DOHH2 (cell line): ENCODE measurements around the gene MYPN.

Experiments
- H3F3A ChIP-seq: fragments of 200-600 bp; sonication (generic), shearing (Covaris generic); 2 replicates; pipeline ENCODE4 v1.6.0; 2016; ENCODE audit warnings: antibody characterized with exemption, mild to moderate bottlenecking; ENCODE audit not compliant: control insufficient read depth, insufficient read depth
- H3K27ac ChIP-seq: fragments of 200-600 bp; sonication (generic); 2 replicates; pipeline ENCODE4 v1.5.1; 2014; ENCODE audit warnings: low read depth, mild to moderate bottlenecking, low read length, moderate library complexity
- H3K27me3 ChIP-seq: fragments of 200-600 bp; sonication (generic); 2 replicates; pipeline ENCODE4 v1.6.1; 2014; ENCODE audit warnings: mild to moderate bottlenecking, low read length, mixed read lengths; ENCODE audit not compliant: control insufficient read depth
- H3K36me3 ChIP-seq: fragments of 200-600 bp; sonication (generic); 2 replicates; pipeline ENCODE4 v1.6.1; 2014; ENCODE audit warnings: mild to moderate bottlenecking, low read length, moderate library complexity, mixed read lengths; ENCODE audit not compliant: control insufficient read depth
- H3K4me1 ChIP-seq: fragments of 200-600 bp; sonication (generic); 2 replicates; pipeline ENCODE4 v1.6.1; 2014; ENCODE audit warnings: mild to moderate bottlenecking, low read length, mixed read lengths; ENCODE audit not compliant: control insufficient read depth
- H3K4me2 ChIP-seq: fragments of 200-600 bp; sonication (generic); 2 replicates; pipeline ENCODE4 v1.6.0; 2014; ENCODE audit warnings: mild to moderate bottlenecking, low read length, moderate library complexity
- H3K4me3 ChIP-seq: fragments of 200-600 bp; sonication (generic); 2 replicates; pipeline ENCODE4 v1.5.1; 2014; ENCODE audit warnings: mild to moderate bottlenecking, low read length, mixed read lengths
- H3K79me2 ChIP-seq: fragments of 200-600 bp; sonication (generic); 2 replicates; pipeline ENCODE4 v1.6.1; 2014; ENCODE audit warnings: mild to moderate bottlenecking, low read length, mixed read lengths; ENCODE audit not compliant: control insufficient read depth
- H3K9me2 ChIP-seq: fragments of 200-600 bp; sonication (generic); replicated peaks from 2 replicates; pipeline ENCODE4 v1.6.1; 2014; ENCODE audit warnings: mild to moderate bottlenecking, low read length, mixed read lengths; ENCODE audit not compliant: control insufficient read depth
- H3K9me3 ChIP-seq: fragments of 200-600 bp; sonication (generic); 2 replicates; pipeline ENCODE4 v1.6.1; 2014; ENCODE audit warnings: antibody characterized with exemption, low read length, mixed read lengths; ENCODE audit not compliant: control insufficient read depth, insufficient read depth
- H4K20me1 ChIP-seq: fragments of 200-600 bp; sonication (generic); 2 replicates; pipeline ENCODE4 v1.6.0; 2014; ENCODE audit warnings: low read depth, mild to moderate bottlenecking, antibody characterized with exemption, low read length, moderate library complexity; ENCODE audit not compliant: control insufficient read depth, insufficient read depth
- CTCF ChIP-seq: fragments of 200-600 bp; sonication (generic); IDR thresholded peaks from one replicate; pipeline ENCODE4 v1.5.1; 2014; ENCODE audit warnings: antibody characterized with exemption, mild to moderate bottlenecking, low read depth, low read length; ENCODE audit not compliant: poor library complexity, severe bottlenecking
- EZH2phosphoT487 ChIP-seq: fragments of 200-600 bp; sonication (generic); IDR thresholded peaks from 2 replicates; pipeline ENCODE4 v1.6.1; 2017; ENCODE audit warnings: borderline replicate concordance, mild to moderate bottlenecking, antibody characterized with exemption, low read length, moderate library complexity, mixed read lengths

The MYPN gene

GRCh38 chr10:68171539-68172080, 62.3 kb downstream of the MYPN start:
- no peaks in the 10 kb centered on the region for H3K36me3 ChIP-seq
- TF ChIP-seq EZH2phosphoT487: no peak
- no peak for TF ChIP-seq CTCF

GRCh38 chr10:68172324-68172723, 63.0 kb downstream of the MYPN start:
- H3K36me3 ChIP-seq: no peaks in the 10 kb centered on the region
- H3K4me3 ChIP-seq: peak overlapping the region; percentile 12
- TF ChIP-seq CTCF (no peak), EZH2phosphoT487 (no peak)
- no peaks in the 10 kb centered on the region for H3K79me2 ChIP-seq
- H4K20me1 ChIP-seq: no peaks in the 10 kb centered on the region
- H3F3A ChIP-seq: no peaks in the 10 kb centered on the region
- no peaks in the 10 kb centered on the region for H3K27me3 ChIP-seq
- H3K4me2 ChIP-seq: peak overlapping the region; percentile 38
- no peaks in the 10 kb centered on the region for H3K9me3 ChIP-seq
- no peaks in the 10 kb centered on the region for H3K9me2 ChIP-seq
- peaks cover 16% of the 10 kb centered on the region for H3K4me1 ChIP-seq
- no peak overlapping the region for H3K27ac ChIP-seq

More at GRCh38 chr10:68171539-68172080, 62.3 kb downstream of the MYPN start:
- Histone ChIP-seq H3F3A (no peaks in the 10 kb centered on the region), H3K9me2 (no peaks in the 10 kb centered on the region), H4K20me1 (no peaks in the 10 kb centered on the region), H3K9me3 (no peaks in the 10 kb centered on the region), H3K27me3 (no peaks in the 10 kb centered on the region), H3K4me3 (no peak overlapping the region), H3K79me2 (no peaks in the 10 kb centered on the region), H3K4me1 (peaks cover 16% of the 10 kb centered on the region), H3K27ac (no peak overlapping the region), H3K4me2 (no peak overlapping the region)

- H3K27ac ChIP-seq: no peak overlapping the region
- H3K4me1 ChIP-seq: peaks cover 16% of the 10 kb centered on the region
- H3K4me3 ChIP-seq: no peak overlapping the region
- no peaks in the 10 kb centered on the region for H3K36me3 ChIP-seq
- no peaks in the 10 kb centered on the region for H3K27me3 ChIP-seq
- no peaks in the 10 kb centered on the region for H3F3A ChIP-seq
- H3K9me2 ChIP-seq: no peaks in the 10 kb centered on the region
- H3K79me2 ChIP-seq: no peaks in the 10 kb centered on the region
- no peak for TF ChIP-seq EZH2phosphoT487
- no peak for TF ChIP-seq CTCF
- H3K4me2 ChIP-seq: no peak overlapping the region
- H4K20me1 ChIP-seq: no peaks in the 10 kb centered on the region
- H3K9me3 ChIP-seq: no peaks in the 10 kb centered on the region
These were observed 66.7 kb downstream of the MYPN start for GRCh38 chr10:68175949-68176348.
